ENCODE results near the gene GPR75.

Gene GPR75

GRCh38 chr2:53865962-53866361, 6.2 kb upstream of the GPR75 start:
- no peak overlapping the region for H3K4me3 ChIP-seq (ENCODE audit: low read depth, low read length)
- DNase-seq: no peak
- no peaks in the 10 kb centered on the region for H3K27me3 ChIP-seq (ENCODE audit: insufficient read depth, low read depth, severe bottlenecking)
- no peaks in the 10 kb centered on the region for H3K9me3 ChIP-seq (ENCODE audit: severe bottlenecking)
- TF ChIP-seq CTCF (IDR thresholded peaks at IDR 0.05; ENCODE audit: low read depth, low read length): no peak
- peaks cover 43% of the 10 kb centered on the region for H3K36me3 ChIP-seq
- no peak overlapping the region for H3K27ac ChIP-seq

DNA sequence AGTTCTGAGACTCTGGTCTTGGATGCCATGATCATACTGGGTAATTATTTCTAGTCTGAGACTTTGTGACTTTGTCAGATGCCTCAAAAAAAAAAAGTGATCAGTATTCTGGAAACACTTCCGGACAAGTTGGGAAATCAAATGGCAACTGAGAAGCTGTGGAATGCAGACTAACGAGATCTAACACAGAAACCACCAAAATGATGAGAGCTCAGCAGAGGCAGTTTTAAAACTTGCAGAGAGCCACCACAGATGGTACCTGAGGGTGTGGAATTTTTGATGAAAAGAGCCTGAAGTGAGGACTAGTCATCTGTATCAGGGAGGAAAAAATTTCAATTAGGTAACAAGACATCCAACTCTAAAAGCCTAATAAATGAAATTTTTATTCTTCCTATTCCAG, 5.5 kb upstream of the GPR75 start:
- no peak for TF ChIP-seq CTCF (IDR thresholded peaks at IDR 0.05; ENCODE audit: low read depth, low read length)
- H3K36me3 ChIP-seq: peaks cover 44% of the 10 kb centered on the region

DNA sequence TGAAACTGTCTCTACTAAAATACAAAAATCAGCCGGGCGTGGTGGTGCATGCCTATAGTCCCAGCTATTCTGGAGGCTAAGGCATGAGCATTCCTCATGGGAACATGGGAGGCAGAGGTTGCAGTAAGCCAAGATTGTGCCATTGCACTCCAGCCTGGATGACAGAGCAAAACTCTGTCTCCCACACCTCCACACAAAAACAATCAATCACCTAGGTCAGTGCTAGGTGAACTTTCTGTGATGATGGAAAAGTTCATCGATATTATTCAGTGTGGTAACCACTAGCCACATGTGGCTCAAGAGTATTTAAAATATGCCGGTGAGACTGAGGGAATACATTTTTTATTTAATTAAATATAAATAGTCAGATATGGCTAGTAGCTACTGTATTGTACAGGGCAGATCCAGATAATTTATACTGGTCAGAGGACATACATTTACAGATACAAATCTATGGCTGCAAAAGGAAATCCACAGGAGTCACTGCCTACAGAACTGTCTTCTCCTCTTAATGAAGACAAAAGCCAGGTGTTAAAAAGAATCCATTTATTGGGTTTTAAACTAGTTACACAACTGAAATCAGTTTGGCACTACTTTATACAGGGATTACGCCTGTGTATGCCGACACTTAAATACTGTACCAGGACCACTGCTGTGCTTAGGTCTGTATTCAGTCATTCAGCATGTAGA, 3.9 kb upstream of the GPR75 start:
- H3K4me3 ChIP-seq (ENCODE audit: low read depth, low read length): no peak overlapping the region
- H3K36me3 ChIP-seq: peaks cover 40% of the 10 kb centered on the region
- no peaks in the 10 kb centered on the region for H3K27me3 ChIP-seq (ENCODE audit: insufficient read depth, low read depth, severe bottlenecking)
- no peaks in the 10 kb centered on the region for H3K9me3 ChIP-seq (ENCODE audit: severe bottlenecking)
- no peak for TF ChIP-seq CTCF (IDR thresholded peaks at IDR 0.05; ENCODE audit: low read depth, low read length)
- no peak overlapping the region; the same call in 1 of the 2 replicates for H3K27ac ChIP-seq
- no peak for DNase-seq

More for the DNA sequence above, 5.5 kb upstream of the GPR75 start:
- no peaks in the 10 kb centered on the region for H3K9me3 ChIP-seq (ENCODE audit: severe bottlenecking)
- DNase-seq: no peak
- no peak overlapping the region for H3K27ac ChIP-seq
- no peak overlapping the region for H3K4me3 ChIP-seq (ENCODE audit: low read depth, low read length)
- no peaks in the 10 kb centered on the region for H3K27me3 ChIP-seq (ENCODE audit: insufficient read depth, low read depth, severe bottlenecking)

GRCh38 chr2:53861824-53862223, 2.1 kb upstream of the GPR75 start:
- peaks cover 32% of the 10 kb centered on the region for H3K36me3 ChIP-seq
- H3K27ac ChIP-seq: no peak overlapping the region
- H3K27me3 ChIP-seq (ENCODE audit: insufficient read depth, low read depth, severe bottlenecking): no peaks in the 10 kb centered on the region
- no peak overlapping the region for H3K4me3 ChIP-seq (ENCODE audit: low read depth, low read length)
- no peak for TF ChIP-seq CTCF (IDR thresholded peaks at IDR 0.05; ENCODE audit: low read depth, low read length)
- no peak for DNase-seq
- no peaks in the 10 kb centered on the region for H3K9me3 ChIP-seq (ENCODE audit: severe bottlenecking)

- no peak for TF ChIP-seq CTCF (IDR thresholded peaks at IDR 0.05; ENCODE audit: low read depth, low read length)
- Histone ChIP-seq H3K9me3 (ENCODE audit: severe bottlenecking) (no peaks in the 10 kb centered on the region), H3K27me3 (ENCODE audit: insufficient read depth, low read depth, severe bottlenecking) (no peaks in the 10 kb centered on the region), H3K27ac (no peak overlapping the region), H3K4me3 (ENCODE audit: low read depth, low read length) (no peak overlapping the region), H3K36me3 (peaks cover 15% of the 10 kb centered on the region)
- no peak for DNase-seq
These were observed 3.5 kb downstream of the GPR75 start for GRCh38 chr2:53856272-53856671.

GRCh38 chr2:53854678-53855077, 5.1 kb downstream of the GPR75 start:
- no peak for TF ChIP-seq CTCF (IDR thresholded peaks at IDR 0.05; ENCODE audit: low read depth, low read length)
- Histone ChIP-seq H3K27me3 (ENCODE audit: insufficient read depth, low read depth, severe bottlenecking) (no peaks in the 10 kb centered on the region), H3K4me3 (ENCODE audit: low read depth, low read length) (no peak overlapping the region), H3K27ac (no peak overlapping the region), H3K36me3 (peaks cover 12% of the 10 kb centered on the region), H3K9me3 (ENCODE audit: severe bottlenecking) (no peaks in the 10 kb centered on the region)
- no peak for DNase-seq
